Activated B cell treated with CpG ODN at 0.5 μM for 24 hours (primary cell): Measurements from ENCODE around the gene GRAMD1A. TPM values are rescaled to one million over a fixed set of nuclear protein-coding genes. Genes with fewer than 3 reads are reported as not detected.
A peak's percentile ranks its signal among the peaks of the same experiment; 100 is the strongest.

Experiments
- ATAC-seq: fragments of 200-7000 bp; cut with Tn5 transposase; one replicate; pipeline ENCODE4 v1.10.0; 2021; ENCODE audit warnings: low read depth, mild to moderate bottlenecking, moderate library complexity
- CTCF ChIA-PET: fragments of 350-600 bp; sonication (Branson Sonifier 250); formaldehyde crosslinking; loops from one replicate; lab custom pipeline; 2021; ENCODE audit warnings: antibody characterized with exemption; lab: Charles Lee
- POLR2A ChIA-PET: fragments of 350-600 bp; sonication (Branson Sonifier 250); formaldehyde crosslinking; loops from one replicate; lab custom pipeline; 2021; ENCODE audit warnings: antibody characterized with exemption; lab: Charles Lee
- DNase-seq: peaks from one replicate; pipeline ENCODE4 v3.0.0; 2022
- H3K27ac Mint-ChIP-seq: one replicate; pipeline ENCODE4 v1.8.0; 2020; ENCODE audit warnings: mixed read lengths
- H3K27me3 Mint-ChIP-seq: one replicate; pipeline ENCODE4 v1.8.0; 2021; ENCODE audit warnings: mixed read lengths
- H3K36me3 Mint-ChIP-seq: one replicate; pipeline ENCODE4 v1.8.0; 2021; ENCODE audit warnings: low read depth, mixed read lengths
- H3K4me1 Mint-ChIP-seq: one replicate; pipeline ENCODE4 v1.8.0; 2021; ENCODE audit warnings: mixed read lengths
- H3K4me3 Mint-ChIP-seq: one replicate; pipeline ENCODE4 v1.8.0; 2020; ENCODE audit warnings: mild to moderate bottlenecking, mixed read lengths
- H3K9me3 Mint-ChIP-seq: one replicate; pipeline ENCODE4 v1.8.0; 2020; ENCODE audit warnings: mixed read lengths
- CTCF ChIP-seq: fragments of 200-600 bp; IDR thresholded peaks from one replicate; pipeline ENCODE4 v1.8.0; 2022; ENCODE audit warnings: antibody characterized with exemption, mild to moderate bottlenecking
- intact Hi-C: fragments of 100-400 bp; cut with micrococcal nuclease; formaldehyde crosslinking; loops from one replicate; pipeline ENCODE4 v1.15.1; 2024
- total RNA-seq: library from RNA; stranded (reverse); gene quantifications from 2 replicates; pipeline ENCODE4 v1.2.3, GENCODE V29; 2022

The GRAMD1A gene
- total RNA-seq, 1 donor from 2014 or later = 52.9 TPM

GRCh38 chr19:35042954-35043604, 43.0 kb downstream of the GRAMD1A start:
- H3K27ac Mint-ChIP-seq = no peak overlapping the region
- H3K4me1 Mint-ChIP-seq = peaks cover 47% of the 10 kb centered on the region
- peaks cover 3% of the 10 kb centered on the region for H3K27me3 Mint-ChIP-seq
- ChIA-PET CTCF (interaction anchor here (1.6 to 1.7 kb wide), 2 partner anchors 43 to 79 kb away, joined by 4 read pairs; partner anchors contain the start of gene ZNF792), POLR2A (no interaction called here)
- no peak overlapping the region for H3K4me3 Mint-ChIP-seq
- intact Hi-C loops = no loop called here
- no peak for DNase-seq
- no peaks in the 10 kb centered on the region for H3K9me3 Mint-ChIP-seq
- no peak for TF ChIP-seq CTCF
- ATAC-seq = no peak
- no peaks in the 10 kb centered on the region for H3K36me3 Mint-ChIP-seq

- peaks cover 39% of the 10 kb centered on the region for H3K4me1 Mint-ChIP-seq
- DNase-seq = no peak
- no peak overlapping the region for H3K4me3 Mint-ChIP-seq
- H3K27me3 Mint-ChIP-seq = peaks cover 3% of the 10 kb centered on the region
- ChIA-PET POLR2A (no interaction called here), CTCF (interaction anchor here (1.0 to 1.7 kb wide), 9 partner anchors 12 to 80 kb away, joined by 3 to 8 read pairs (median 3); partner anchors contain the start of gene ZNF792)
- H3K27ac Mint-ChIP-seq = no peak overlapping the region
- no peak for ATAC-seq
- no peaks in the 10 kb centered on the region for H3K9me3 Mint-ChIP-seq
- intact Hi-C loops = loop anchor here (2.0 kb wide), 1 partner anchor 71 kb away; no protein-coding TSS in a partner anchor
- TF ChIP-seq CTCF = no peak
- H3K36me3 Mint-ChIP-seq = no peaks in the 10 kb centered on the region
Measured at GRCh38 chr19:35043906-35044305, 43.8 kb downstream of the GRAMD1A start.

- intact Hi-C loops = loop anchor here (1.0 to 2.0 kb wide), 2 partner anchors 46 to 72 kb away; no protein-coding TSS in a partner anchor
- peak; percentile 92 for TF ChIP-seq CTCF
- H3K4me1 Mint-ChIP-seq = peaks cover 33% of the 10 kb centered on the region
- H3K27ac Mint-ChIP-seq = no peak overlapping the region
- H3K9me3 Mint-ChIP-seq = no peaks in the 10 kb centered on the region
- peak; percentile 49 for DNase-seq
- H3K36me3 Mint-ChIP-seq = no peaks in the 10 kb centered on the region
- no peak overlapping the region for H3K4me3 Mint-ChIP-seq
- ChIA-PET POLR2A (no interaction called here), CTCF (interaction anchor here (0.6 to 1.7 kb wide), 11 partner anchors 11 to 171 kb away, joined by 3 to 8 read pairs (median 3); partner anchors contain the start of gene ZNF792)
- no peak for ATAC-seq
- peaks cover 3% of the 10 kb centered on the region for H3K27me3 Mint-ChIP-seq
Measured at GRCh38 chr19:35044317-35045117, 44.4 kb downstream of the GRAMD1A start.

- intact Hi-C loops = loop anchor here (1.0 to 2.0 kb wide), 2 partner anchors 45 to 73 kb away; no protein-coding TSS in a partner anchor
- no peak for TF ChIP-seq CTCF
- ATAC-seq (peak; percentile 90), DNase-seq (no peak)
- ChIA-PET CTCF (interaction anchor here (0.7 to 2.4 kb wide), 4 partner anchors 7 to 45 kb away, joined by 3 to 6 read pairs (median 4); no protein-coding TSS in a partner anchor), POLR2A (interaction anchor here (0.6 kb wide), 1 partner anchor 47 kb away, joined by 3 read pairs; no protein-coding TSS in a partner anchor)
- no peak overlapping the region for H3K27ac Mint-ChIP-seq
- no peaks in the 10 kb centered on the region for H3K9me3 Mint-ChIP-seq
- H3K4me3 Mint-ChIP-seq = no peak overlapping the region
- peaks cover 24% of the 10 kb centered on the region for H3K4me1 Mint-ChIP-seq
- peaks cover 3% of the 10 kb centered on the region for H3K27me3 Mint-ChIP-seq
- H3K36me3 Mint-ChIP-seq = no peaks in the 10 kb centered on the region
Measured at GRCh38 chr19:35045667-35046300, 45.7 kb downstream of the GRAMD1A start.
